Activated CD4-positive, alpha-beta memory T cell treated with anti-CD3 and anti-CD28 coated beads for 36 hours (primary cell): Measurements from ENCODE around the gene TMCO2. TPM values are rescaled to one million over a fixed set of nuclear protein-coding genes. Genes with fewer than 3 reads are reported as not detected.
A peak's percentile ranks its signal among the peaks of the same experiment; 100 is the strongest.

Source experiments
- CTCF ChIA-PET: fragments of 350-600 bp; sonication (Branson Sonifier 250); formaldehyde crosslinking; loops from one replicate; lab custom pipeline; 2021; ENCODE audit warnings: antibody characterized with exemption, inconsistent platforms; lab: Charles Lee
- POLR2A ChIA-PET: fragments of 350-600 bp; sonication (Branson Sonifier 250); formaldehyde crosslinking; loops from one replicate; lab custom pipeline; 2021; ENCODE audit warnings: antibody characterized with exemption; lab: Charles Lee
- DNase-seq: peaks from one replicate; pipeline ENCODE4 v3.0.0-alpha.2; 2020
- H3K27ac Mint-ChIP-seq: one replicate; pipeline ENCODE4 v1.8.0; 2021; ENCODE audit warnings: mixed read lengths
- H3K27me3 Mint-ChIP-seq: one replicate; pipeline ENCODE4 v1.8.0; 2021; ENCODE audit warnings: mixed read lengths
- H3K36me3 Mint-ChIP-seq: one replicate; pipeline ENCODE4 v1.8.0; 2021; ENCODE audit warnings: mixed read lengths
- H3K4me1 Mint-ChIP-seq: one replicate; pipeline ENCODE4 v1.8.0; 2021; ENCODE audit warnings: low read depth, mixed read lengths
- H3K4me3 Mint-ChIP-seq: one replicate; pipeline ENCODE4 v1.8.0; 2021; ENCODE audit warnings: mild to moderate bottlenecking, mixed read lengths
- H3K9me3 Mint-ChIP-seq: one replicate; pipeline ENCODE4 v1.8.0; 2021; ENCODE audit warnings: mixed read lengths
- intact Hi-C: fragments of 100-400 bp; cut with micrococcal nuclease; formaldehyde crosslinking; loops from one replicate; pipeline ENCODE4 v1.15.1; 2023
- total RNA-seq, 2 experiments: library from RNA; stranded (reverse); gene quantifications; one replicate each; pipeline ENCODE4 v1.2.3, GENCODE V29; 2021

TMCO2 gene
- total RNA-seq, 2 experiments from 2014 or later = not detected

- ChIA-PET CTCF (interaction anchor here (0.7 to 5.0 kb wide), 3 partner anchors 57 to 95 kb away, joined by 3 to 21 read pairs (median 3); no protein-coding TSS in a partner anchor), POLR2A (interaction anchor here (0.8 to 1.8 kb wide), 7 partner anchors 16 to 218 kb away, joined by 3 to 8 read pairs (median 4); partner anchors contain the start of gene CAP1)
- Mint-ChIP-seq H3K36me3 (peaks cover 33% of the 10 kb centered on the region), H3K9me3 (no peaks in the 10 kb centered on the region), H3K4me1 (peaks cover 54% of the 10 kb centered on the region), H3K27me3 (no peaks in the 10 kb centered on the region), H3K27ac (peak within 1 kb of the TSS; percentile 97), H3K4me3 (peak within 1 kb of the TSS; percentile 86)
- intact Hi-C loops = loop anchor here (1.0 to 5.0 kb wide), 6 partner anchors 17 to 216 kb away; partner anchors contain the start of genes CAP1, COL9A2 and ZFP69B
- DNase-seq = peak; percentile 98
Measured at GRCh38 chr1:40257688-40258444, 10.1 kb downstream of the TMCO2 start, which contains the start of gene ZMPSTE24. ZMPSTE24 (plus strand) TSS chr1:40258236; CDS start chr1:40258272, 36 bp downstream.

- Mint-ChIP-seq H3K9me3 (no peaks in the 10 kb centered on the region), H3K4me1 (peaks cover 59% of the 10 kb centered on the region), H3K4me3 (peak overlapping the region; percentile 86), H3K27me3 (no peaks in the 10 kb centered on the region), H3K27ac (peak overlapping the region; percentile 97), H3K36me3 (peaks cover 39% of the 10 kb centered on the region)
- POLR2A ChIA-PET = interaction anchor here (1.0 to 1.8 kb wide), 5 partner anchors 17 to 218 kb away, joined by 3 to 8 read pairs (median 6); partner anchors contain the start of gene CAP1
- DNase-seq = no peak
- intact Hi-C loops = loop anchor here (1.0 to 5.0 kb wide), 5 partner anchors 59 to 216 kb away; partner anchors contain the start of genes CAP1, COL9A2 and ZFP69B
- CTCF ChIA-PET = interaction anchor here (5.0 kb wide), 1 partner anchor 57 kb away, joined by 21 read pairs; no protein-coding TSS in a partner anchor
Measured at GRCh38 chr1:40258445-40258769, 10.7 kb downstream of the TMCO2 start.

GRCh38 chr1:40264354-40264781, 16.6 kb downstream of the TMCO2 start:
- POLR2A ChIA-PET = interaction anchor here (0.7 to 1.5 kb wide), 4 partner anchors 23 to 109 kb away, joined by 3 to 10 read pairs (median 4); partner anchors contain the start of gene SMAP2
- CTCF ChIA-PET = interaction anchor here (0.6 to 1.3 kb wide), 6 partner anchors 51 to 140 kb away, joined by 3 to 5 read pairs (median 4); no protein-coding TSS in a partner anchor
- intact Hi-C loops = loop anchor here (1.0 to 5.0 kb wide), 4 partner anchors 23 to 428 kb away; partner anchors contain the start of gene NFYC
- peaks cover 63% of the 10 kb centered on the region for H3K4me1 Mint-ChIP-seq
- no peaks in the 10 kb centered on the region for H3K27me3 Mint-ChIP-seq
- DNase-seq = peak; percentile 59
- peak overlapping the region; percentile 16 for H3K4me3 Mint-ChIP-seq
- no peaks in the 10 kb centered on the region for H3K9me3 Mint-ChIP-seq
- peak overlapping the region; percentile 91 for H3K27ac Mint-ChIP-seq
- peaks cover 49% of the 10 kb centered on the region for H3K36me3 Mint-ChIP-seq

- POLR2A ChIA-PET = interaction anchor here (1.6 kb wide), 1 partner anchor 120 kb away, joined by 7 read pairs; no protein-coding TSS in a partner anchor
- Mint-ChIP-seq H3K27me3 (no peaks in the 10 kb centered on the region), H3K36me3 (peaks cover 47% of the 10 kb centered on the region), H3K9me3 (no peaks in the 10 kb centered on the region), H3K4me3 (no peak overlapping the region), H3K4me1 (peaks cover 63% of the 10 kb centered on the region), H3K27ac (peak overlapping the region; percentile 91)
- DNase-seq = no peak
- intact Hi-C loops = loop anchor here (2.0 kb wide), 1 partner anchor 40 kb away; no protein-coding TSS in a partner anchor
- CTCF ChIA-PET = no interaction called here
Measured at GRCh38 chr1:40265298-40265697, 17.6 kb downstream of the TMCO2 start.

GRCh38 chr1:40265919-40266318, 18.2 kb downstream of the TMCO2 start:
- Mint-ChIP-seq H3K9me3 (no peaks in the 10 kb centered on the region), H3K4me1 (peaks cover 62% of the 10 kb centered on the region), H3K36me3 (peaks cover 47% of the 10 kb centered on the region), H3K4me3 (no peak overlapping the region), H3K27me3 (no peaks in the 10 kb centered on the region), H3K27ac (peak overlapping the region; percentile 91)
- DNase-seq = no peak
- CTCF ChIA-PET = interaction anchor here (0.7 to 2.0 kb wide), 2 partner anchors 49 to 112 kb away, joined by 3 to 7 read pairs; no protein-coding TSS in a partner anchor
- intact Hi-C loops = loop anchor here (2.0 kb wide), 1 partner anchor 41 kb away; no protein-coding TSS in a partner anchor
- POLR2A ChIA-PET = interaction anchor here (1.6 kb wide), 1 partner anchor 120 kb away, joined by 7 read pairs; no protein-coding TSS in a partner anchor

- Mint-ChIP-seq H3K27ac (no peak overlapping the region), H3K9me3 (no peaks in the 10 kb centered on the region), H3K4me1 (peaks cover 59% of the 10 kb centered on the region), H3K27me3 (no peaks in the 10 kb centered on the region), H3K36me3 (peaks cover 45% of the 10 kb centered on the region), H3K4me3 (no peak overlapping the region)
- POLR2A ChIA-PET = interaction anchor here (1.6 kb wide), 1 partner anchor 119 kb away, joined by 7 read pairs; no protein-coding TSS in a partner anchor
- DNase-seq = no peak
- intact Hi-C loops = no loop called here
- CTCF ChIA-PET = interaction anchor here (0.6 to 2.0 kb wide), 3 partner anchors 48 to 114 kb away, joined by 3 to 7 read pairs (median 3); no protein-coding TSS in a partner anchor
Measured at GRCh38 chr1:40266786-40267535, 19.2 kb downstream of the TMCO2 start.

GRCh38 chr1:40267767-40268187, 20.0 kb downstream of the TMCO2 start:
- H3K27ac Mint-ChIP-seq = no peak overlapping the region
- POLR2A ChIA-PET = no interaction called here
- no peaks in the 10 kb centered on the region for H3K27me3 Mint-ChIP-seq
- H3K4me1 Mint-ChIP-seq = peaks cover 60% of the 10 kb centered on the region
- CTCF ChIA-PET = interaction anchor here (2.0 kb wide), 1 partner anchor 114 kb away, joined by 7 read pairs; no protein-coding TSS in a partner anchor
- H3K9me3 Mint-ChIP-seq = no peaks in the 10 kb centered on the region
- no peak for DNase-seq
- peaks cover 46% of the 10 kb centered on the region for H3K36me3 Mint-ChIP-seq
- H3K4me3 Mint-ChIP-seq = no peak overlapping the region
- intact Hi-C loops = no loop called here

- Mint-ChIP-seq H3K9me3 (no peaks in the 10 kb centered on the region), H3K27ac (no peak overlapping the region), H3K4me1 (peaks cover 58% of the 10 kb centered on the region), H3K27me3 (no peaks in the 10 kb centered on the region), H3K36me3 (peaks cover 45% of the 10 kb centered on the region), H3K4me3 (no peak overlapping the region)
- ChIA-PET CTCF (interaction anchor here (1.7 kb wide), 1 partner anchor 115 kb away, joined by 11 read pairs; no protein-coding TSS in a partner anchor), POLR2A (interaction anchor here (0.6 kb wide), 1 partner anchor 114 kb away, joined by 3 read pairs; no protein-coding TSS in a partner anchor)
- DNase-seq = no peak
- intact Hi-C loops = no loop called here
Measured at GRCh38 chr1:40268211-40268610, 20.5 kb downstream of the TMCO2 start.

- DNase-seq = peak; percentile 48
- H3K27me3 Mint-ChIP-seq = no peaks in the 10 kb centered on the region
- intact Hi-C loops = loop anchor here (1.0 kb wide), 3 partner anchors 29 to 106 kb away; no protein-coding TSS in a partner anchor
- peaks cover 48% of the 10 kb centered on the region for H3K36me3 Mint-ChIP-seq
- peaks cover 42% of the 10 kb centered on the region for H3K4me1 Mint-ChIP-seq
- no peaks in the 10 kb centered on the region for H3K9me3 Mint-ChIP-seq
- POLR2A ChIA-PET = interaction anchor here (0.5 to 1.0 kb wide), 4 partner anchors 108 to 119 kb away, joined by 3 to 4 read pairs (median 4); partner anchors contain the start of gene RLF
- H3K27ac Mint-ChIP-seq = peak overlapping the region; percentile 93
- no peak overlapping the region for H3K4me3 Mint-ChIP-seq
- CTCF ChIA-PET = interaction anchor here (1.0 to 1.8 kb wide), 5 partner anchors 68 to 126 kb away, joined by 3 to 11 read pairs (median 4); no protein-coding TSS in a partner anchor
Measured at GRCh38 chr1:40270152-40270834, 22.6 kb downstream of the TMCO2 start.

GRCh38 chr1:40272653-40273213, 25.0 kb downstream of the TMCO2 start:
- Mint-ChIP-seq H3K36me3 (peaks cover 47% of the 10 kb centered on the region), H3K9me3 (no peaks in the 10 kb centered on the region), H3K27ac (peak overlapping the region; percentile 35), H3K4me1 (peaks cover 32% of the 10 kb centered on the region), H3K4me3 (no peak overlapping the region), H3K27me3 (no peaks in the 10 kb centered on the region)
- intact Hi-C loops = no loop called here
- no peak for DNase-seq
- CTCF ChIA-PET = interaction anchor here (0.6 to 1.6 kb wide), 5 partner anchors 42 to 1278 kb away, joined by 3 to 5 read pairs (median 3); no protein-coding TSS in a partner anchor
- POLR2A ChIA-PET = no interaction called here
